Adipocyte (in vitro differentiated cells): ENCODE results near the gene TMSB4X.
A peak's percentile ranks its signal among the peaks of the same experiment; 100 is the strongest.
"Not testable (repeated sequence)": the region's sequence is repeated elsewhere in the genome, so short reads cannot be mapped to it uniquely, and the experiment has no call there.

Source experiments
- DNase-seq: peaks from one replicate; pipeline ENCODE4 v3.0.0-alpha.2; 2015; ENCODE audit warnings: low read depth
- H3K27me3 ChIP-seq: replicated peaks from 2 replicates; pipeline ENCODE4 v1.7.0; 2013; ENCODE audit warnings: mild to moderate bottlenecking, low read length, moderate library complexity; ENCODE audit not compliant: control insufficient read depth, insufficient read depth
- H3K36me3 ChIP-seq: 2 replicates; pipeline ENCODE4 v1.7.0; 2013; ENCODE audit warnings: low read length, mild to moderate bottlenecking, moderate library complexity; ENCODE audit not compliant: control insufficient read depth, insufficient read depth, severe bottlenecking
- H3K4me1 ChIP-seq: 2 replicates; pipeline ENCODE4 v1.7.0; 2013; ENCODE audit warnings: mild to moderate bottlenecking, low read length, moderate library complexity; ENCODE audit not compliant: control insufficient read depth, insufficient read depth
- H3K4me3 ChIP-seq: 2 replicates; pipeline ENCODE4 v1.7.0; 2013; ENCODE audit warnings: mild to moderate bottlenecking, low read length, moderate library complexity
- H3K9ac ChIP-seq: 2 replicates; pipeline ENCODE4 v1.7.0; 2013; ENCODE audit warnings: mild to moderate bottlenecking, low read length, moderate library complexity
- H3K9me3 ChIP-seq: 2 replicates; pipeline ENCODE4 v1.7.0; 2013; ENCODE audit warnings: mild to moderate bottlenecking, low read length, moderate library complexity; ENCODE audit not compliant: control insufficient read depth

The TMSB4X gene

DNA sequence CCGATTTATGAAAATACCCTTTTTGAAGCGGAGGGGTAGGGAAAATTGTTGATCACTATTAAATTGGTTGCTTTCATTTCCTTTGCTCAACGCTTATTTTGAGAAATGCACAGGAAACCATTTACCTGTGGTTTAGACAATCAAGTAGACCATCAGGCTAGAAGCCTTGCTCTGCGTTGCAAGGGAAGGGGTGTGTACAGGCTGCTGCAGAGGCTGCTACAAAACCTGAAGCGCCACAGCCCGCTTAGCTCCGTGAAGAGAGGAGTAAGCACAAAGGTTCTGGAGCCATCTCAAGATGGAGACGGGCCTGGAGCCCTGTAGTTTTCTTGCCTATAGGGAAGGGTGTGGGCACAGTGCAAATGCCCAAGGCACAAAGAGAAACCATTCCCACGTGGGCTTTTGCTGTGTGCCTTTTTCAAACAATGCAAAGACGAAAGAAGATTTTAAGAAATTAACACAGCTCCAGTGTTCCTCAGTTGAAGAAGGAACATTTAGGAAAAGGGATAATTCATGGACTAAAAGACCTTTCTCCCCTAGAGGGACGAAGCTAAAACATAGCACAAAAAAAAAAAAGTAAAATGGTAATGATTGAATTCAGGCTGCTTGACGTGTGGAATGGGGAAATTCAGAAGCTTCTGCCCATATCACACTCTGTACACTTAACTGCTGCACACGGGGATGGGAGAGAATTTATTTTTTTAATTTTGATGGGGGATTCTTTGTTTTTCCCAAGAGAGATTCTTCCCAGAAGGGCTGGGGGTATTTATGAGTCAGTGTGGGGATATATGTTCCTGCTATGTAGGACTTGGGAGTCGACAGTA is 3.5 kb downstream of the TMSB4X start:
- DNase-seq, result peak; percentile 58
- Histone ChIP-seq H3K4me1 (peaks cover 7% of the 10 kb centered on the region), H3K4me3 (peak overlapping the region; percentile 88), H3K9me3 (no peaks in the 10 kb centered on the region), H3K27me3 (peaks cover 3% of the 10 kb centered on the region), H3K36me3 (peaks cover 6% of the 10 kb centered on the region), H3K9ac (peak overlapping the region; percentile 97)

DNA sequence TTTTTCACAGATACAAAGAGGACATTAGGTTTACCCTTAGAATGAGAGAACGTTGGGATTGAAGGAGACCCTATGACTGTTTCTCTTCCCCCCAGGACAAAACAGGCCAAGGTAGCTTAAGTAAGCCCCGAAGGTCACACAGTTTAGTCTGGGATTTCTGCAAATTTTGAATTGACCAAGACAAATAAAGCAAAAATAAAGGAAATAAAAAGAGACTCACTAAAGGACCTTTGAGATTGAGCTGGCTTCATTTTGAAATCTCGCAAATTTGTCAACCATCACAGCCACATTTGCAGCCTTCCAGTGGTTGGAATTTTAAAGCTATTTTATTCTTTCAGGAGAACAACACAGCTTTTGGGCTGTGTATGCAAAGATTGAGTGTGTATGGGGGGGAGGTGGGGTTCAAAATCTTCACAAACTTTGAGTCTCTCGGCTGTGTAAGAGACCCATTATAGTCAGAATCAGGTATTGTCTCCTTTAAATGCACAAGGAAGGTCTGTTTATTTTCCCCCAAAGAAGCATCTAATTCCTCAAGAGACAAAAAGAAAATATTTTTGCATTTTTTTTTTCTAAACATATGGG is 4.2 kb downstream of the TMSB4X start:
- peaks cover 6% of the 10 kb centered on the region for H3K36me3 ChIP-seq
- peaks cover 3% of the 10 kb centered on the region for H3K27me3 ChIP-seq
- peaks cover 2% of the 10 kb centered on the region for H3K4me1 ChIP-seq
- no peaks in the 10 kb centered on the region for H3K9me3 ChIP-seq
- peak overlapping the region; percentile 88 for H3K4me3 ChIP-seq
- peak; percentile 15 for DNase-seq
- H3K9ac ChIP-seq, result peak overlapping the region; percentile 97

DNA sequence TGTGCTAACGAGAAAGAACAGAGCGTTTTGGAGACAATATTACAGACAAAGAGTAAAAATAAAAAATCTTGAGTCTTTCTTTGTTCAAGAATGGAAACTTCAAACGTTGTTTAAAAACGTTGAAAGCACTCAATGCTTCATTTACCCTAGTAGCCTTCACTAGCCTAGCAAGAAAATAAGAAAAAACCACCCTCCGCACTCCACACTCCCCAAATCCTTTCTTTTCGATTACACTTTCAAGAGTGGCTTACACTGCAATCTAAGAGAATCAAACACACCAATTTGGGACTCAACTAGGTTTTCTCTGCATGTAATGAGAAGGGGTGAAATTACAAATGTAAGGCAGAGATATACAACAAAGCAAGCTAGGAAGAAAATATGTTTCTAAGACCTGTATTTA is 4.7 kb downstream of the TMSB4X start:
- Histone ChIP-seq H3K27me3 (peaks cover 3% of the 10 kb centered on the region), H3K36me3 (peaks cover 6% of the 10 kb centered on the region), H3K9ac (peak overlapping the region; percentile 97), H3K4me1 (no peaks in the 10 kb centered on the region), H3K9me3 (no peaks in the 10 kb centered on the region), H3K4me3 (no peak overlapping the region)
- DNase-seq, result peak; percentile 27

DNA sequence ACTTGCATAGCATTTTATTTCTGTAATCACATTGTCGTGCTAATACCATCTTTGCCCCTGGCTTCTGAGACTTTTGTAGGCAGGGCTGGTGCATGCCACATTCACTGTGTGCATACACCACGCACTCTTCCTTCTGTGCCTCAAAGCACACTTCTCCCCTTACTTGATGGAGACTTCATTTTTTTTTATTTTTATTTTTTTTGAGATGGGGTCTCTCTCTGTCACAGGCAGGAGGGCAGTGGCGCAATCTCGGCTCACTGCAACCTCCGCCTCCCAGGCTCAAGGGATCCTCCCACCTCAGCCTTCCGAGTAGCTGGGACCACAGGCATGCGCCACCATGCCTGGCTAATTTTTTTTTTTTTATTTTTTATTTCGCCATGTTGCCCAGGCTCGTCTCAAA is 5.1 kb downstream of the TMSB4X start:
- not testable (repeated sequence) for H3K36me3 ChIP-seq, H3K9me3 ChIP-seq, DNase-seq, H3K27me3 ChIP-seq, H3K4me1 ChIP-seq, H3K4me3 ChIP-seq, H3K9ac ChIP-seq

DNA sequence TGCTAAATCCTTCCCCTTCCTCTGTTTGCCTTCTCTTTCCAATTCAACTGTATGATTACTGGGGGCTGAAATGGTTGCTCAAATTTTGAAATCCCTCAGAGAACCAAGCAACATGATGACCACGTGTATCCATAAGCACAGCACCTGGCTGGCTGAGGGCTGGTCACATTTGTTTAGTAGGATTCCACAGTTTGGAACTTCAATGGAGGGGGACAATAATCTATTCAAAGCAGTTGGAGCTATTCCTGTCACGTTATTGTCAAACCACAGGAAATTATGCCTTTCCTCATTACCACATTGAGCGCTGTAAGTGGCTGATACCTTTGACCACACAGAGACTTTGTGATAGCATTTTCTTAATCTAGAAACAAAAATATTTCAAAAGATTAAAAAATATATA is 7.0 kb downstream of the TMSB4X start:
- Histone ChIP-seq H3K4me3 (no peak overlapping the region), H3K4me1 (no peaks in the 10 kb centered on the region), H3K9me3 (no peaks in the 10 kb centered on the region), H3K27me3 (peaks cover 4% of the 10 kb centered on the region), H3K36me3 (peaks cover 6% of the 10 kb centered on the region), H3K9ac (no peak overlapping the region)
- no peak for DNase-seq

DNA sequence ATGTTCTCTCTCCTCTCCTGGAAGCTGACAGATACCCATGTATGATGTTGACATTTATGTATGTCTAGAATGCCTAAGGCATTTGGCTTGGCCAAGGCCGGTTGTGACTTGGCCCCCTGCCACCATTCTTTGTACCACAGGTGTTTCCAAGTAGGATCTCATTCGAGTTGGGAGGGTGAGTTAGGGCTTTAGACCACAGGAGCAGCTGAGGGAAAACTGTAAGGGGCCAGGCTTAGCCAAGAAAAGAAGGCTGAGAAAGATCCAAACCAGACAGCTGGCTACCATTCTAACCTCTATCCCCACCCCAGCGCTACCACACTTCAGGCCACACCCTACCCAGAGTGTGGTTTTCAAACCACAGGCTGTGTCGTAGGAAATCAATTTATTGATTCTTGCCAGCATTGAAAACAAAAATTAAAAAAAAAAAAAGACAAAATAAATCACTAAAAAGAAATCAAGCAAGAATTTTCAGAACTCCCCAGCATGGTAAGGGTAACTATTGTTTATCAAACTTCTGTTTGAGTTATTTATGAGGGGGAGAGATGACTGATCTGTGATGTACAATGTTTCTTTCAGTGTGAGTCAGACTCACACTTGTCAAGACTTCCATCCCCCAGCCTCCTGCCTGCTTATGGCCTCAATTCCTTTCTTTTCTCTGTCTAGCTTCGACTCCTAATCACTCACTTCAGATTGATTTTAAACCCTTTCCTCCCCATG is 9.9 kb downstream of the TMSB4X start:
- H3K27me3 ChIP-seq, result peaks cover 2% of the 10 kb centered on the region
- peak; percentile 22 for DNase-seq
- H3K36me3 ChIP-seq, result no peaks in the 10 kb centered on the region
- H3K4me3 ChIP-seq, result no peak overlapping the region
- no peaks in the 10 kb centered on the region for H3K4me1 ChIP-seq
- H3K9me3 ChIP-seq, result no peaks in the 10 kb centered on the region
- H3K9ac ChIP-seq, result no peak overlapping the region

DNA sequence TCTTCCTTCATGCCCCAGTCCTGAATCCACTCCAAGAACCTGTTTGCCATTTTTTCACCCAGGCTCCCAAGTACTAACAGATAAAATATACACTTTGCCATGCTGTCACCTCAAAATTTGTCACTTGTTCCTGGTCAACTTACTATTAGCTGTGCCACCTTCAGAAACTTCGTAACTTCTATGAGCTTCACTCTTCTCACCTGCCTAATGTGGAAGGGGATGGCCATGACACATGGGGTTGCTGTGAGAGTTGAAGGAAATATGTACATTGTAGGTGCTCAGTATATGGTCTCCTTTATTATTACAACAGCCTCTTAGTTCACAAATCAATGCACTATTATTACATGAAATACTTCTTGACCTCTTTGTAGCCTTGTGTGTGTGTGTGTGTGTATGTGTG is 10.4 kb downstream of the TMSB4X start:
- Histone ChIP-seq H3K36me3 (no peaks in the 10 kb centered on the region), H3K9me3 (no peaks in the 10 kb centered on the region), H3K4me1 (no peaks in the 10 kb centered on the region), H3K27me3 (peaks cover 2% of the 10 kb centered on the region), H3K4me3 (no peak overlapping the region), H3K9ac (no peak overlapping the region)
- no peak for DNase-seq

DNA sequence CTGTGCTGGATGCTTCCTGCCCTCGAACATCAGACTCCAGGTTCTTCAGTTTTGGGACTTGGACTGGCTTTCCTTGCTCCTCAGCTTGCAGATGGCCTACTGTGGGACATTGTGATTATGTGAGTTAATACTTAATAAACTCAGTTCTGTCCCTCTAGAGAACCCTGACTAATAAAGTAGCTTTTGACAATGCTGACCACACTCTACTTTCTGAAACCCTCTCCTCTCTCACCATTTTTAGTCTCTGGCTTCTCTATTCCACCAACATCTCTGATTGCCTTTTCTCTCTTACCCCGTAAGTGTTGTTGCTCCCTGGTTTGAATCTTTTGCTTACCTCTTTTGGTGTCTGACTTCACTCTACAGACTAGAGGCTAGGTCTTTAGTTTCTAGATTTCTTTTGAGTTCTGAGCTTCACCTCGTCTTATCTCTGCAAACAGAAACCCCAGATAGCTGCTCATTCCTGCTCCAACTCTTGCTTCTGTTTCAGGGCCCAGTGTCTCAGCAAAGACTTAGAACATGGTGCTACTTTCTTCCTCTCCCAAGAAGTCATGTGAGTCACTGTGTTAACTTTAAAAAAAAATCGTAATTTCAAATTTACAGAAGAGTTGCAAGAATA is 11.4 kb downstream of the TMSB4X start:
- Histone ChIP-seq H3K9me3 (no peaks in the 10 kb centered on the region), H3K27me3 (peaks cover 3% of the 10 kb centered on the region), H3K4me1 (no peaks in the 10 kb centered on the region), H3K9ac (no peak overlapping the region), H3K4me3 (no peak overlapping the region), H3K36me3 (no peaks in the 10 kb centered on the region)
- DNase-seq, result no peak

DNA sequence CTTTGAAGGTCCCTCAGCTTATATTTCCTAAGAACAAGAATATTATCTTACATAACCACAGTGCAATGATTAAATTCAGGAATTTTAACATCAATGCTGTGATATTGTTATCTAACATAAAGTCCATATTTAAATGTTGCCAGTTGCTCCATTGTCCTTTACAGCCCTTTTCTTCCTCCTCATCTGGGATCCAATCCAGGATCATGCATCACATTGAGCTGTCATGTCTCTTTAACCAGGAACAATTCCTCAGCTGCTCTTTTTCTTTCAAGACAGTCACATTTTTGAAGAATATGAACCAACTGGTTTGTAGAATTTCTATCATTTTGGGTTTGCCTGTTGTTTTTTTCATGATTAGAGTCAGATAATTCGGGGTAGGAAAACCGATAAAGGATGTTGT is 12.0 kb downstream of the TMSB4X start:
- H3K36me3 ChIP-seq, result no peaks in the 10 kb centered on the region
- no peaks in the 10 kb centered on the region for H3K9me3 ChIP-seq
- DNase-seq, result no peak
- H3K27me3 ChIP-seq, result peaks cover 6% of the 10 kb centered on the region
- H3K4me3 ChIP-seq, result no peak overlapping the region
- no peak overlapping the region for H3K9ac ChIP-seq
- no peaks in the 10 kb centered on the region for H3K4me1 ChIP-seq

DNA sequence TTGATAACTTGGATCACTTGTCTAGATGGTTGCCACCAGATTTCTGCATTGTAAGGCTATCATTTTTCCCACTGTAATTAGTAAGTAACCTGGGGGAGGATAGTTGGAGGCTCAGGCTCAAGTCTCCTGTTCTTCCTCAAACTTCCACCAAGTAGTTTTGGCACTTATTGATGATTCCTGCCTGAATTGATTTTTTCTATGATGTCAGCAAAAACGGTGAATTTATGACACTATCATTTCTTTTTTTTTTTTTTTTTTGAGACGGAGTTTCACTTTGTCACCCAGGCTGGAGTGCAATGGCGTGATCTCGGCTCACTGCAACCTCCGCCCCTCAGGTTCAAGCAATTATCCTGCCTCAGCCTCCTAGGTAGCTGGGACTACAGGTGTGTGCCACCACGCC is 12.4 kb downstream of the TMSB4X start:
- H3K4me3 ChIP-seq, result no peak overlapping the region
- DNase-seq, result no peak
- H3K9me3 ChIP-seq, result no peaks in the 10 kb centered on the region

DNA sequence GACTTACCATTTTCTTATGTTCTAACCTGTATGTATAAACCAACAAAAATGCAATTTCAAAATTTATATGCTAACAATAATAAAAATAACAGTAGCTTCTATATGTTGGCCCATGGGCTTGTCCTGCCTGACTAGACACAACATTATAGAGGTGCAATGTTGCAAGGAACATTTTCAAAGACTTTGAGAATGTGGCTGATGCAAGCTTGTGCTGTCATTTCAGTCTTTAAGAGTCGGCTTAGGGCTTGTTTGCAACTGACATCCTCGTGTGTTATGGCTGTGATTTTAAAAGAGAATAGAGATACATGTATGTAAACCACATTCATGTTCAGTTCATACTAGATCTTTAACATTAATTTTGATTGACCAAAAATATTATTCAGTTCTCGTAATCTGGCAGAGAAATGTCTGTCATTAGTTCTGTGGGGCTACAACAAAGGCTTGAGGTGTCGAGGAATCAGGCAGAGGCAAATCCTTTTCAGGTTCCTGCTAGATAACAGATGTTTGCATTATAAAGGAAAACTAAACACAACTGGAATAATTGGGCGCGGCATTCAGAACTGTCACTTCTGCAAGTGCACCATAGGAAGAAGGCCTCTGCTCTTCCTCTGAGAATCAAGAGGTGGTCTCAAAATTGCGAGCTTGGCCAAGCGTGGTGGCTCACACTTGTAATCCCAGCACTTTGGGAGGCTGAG is 13.1 kb downstream of the TMSB4X start:
- Histone ChIP-seq H3K9me3 (no peaks in the 10 kb centered on the region), H3K9ac (no peak overlapping the region), H3K27me3 (peaks cover 6% of the 10 kb centered on the region), H3K36me3 (no peaks in the 10 kb centered on the region), H3K4me1 (no peaks in the 10 kb centered on the region), H3K4me3 (no peak overlapping the region)
- no peak for DNase-seq

More for the DNA sequence above, 12.4 kb downstream of the TMSB4X start:
- H3K27me3 ChIP-seq, result peaks cover 6% of the 10 kb centered on the region
- no peak overlapping the region for H3K9ac ChIP-seq
- no peaks in the 10 kb centered on the region for H3K4me1 ChIP-seq
- no peaks in the 10 kb centered on the region for H3K36me3 ChIP-seq
